CD4-positive, alpha-beta memory T cell (primary cell): ENCODE measurements around the gene SCAMP4. TPM values are rescaled to one million over a fixed set of nuclear protein-coding genes. Genes with fewer than 3 reads are reported as not detected.
A peak's percentile ranks its signal among the peaks of the same experiment; 100 is the strongest.
"Not testable (repeated sequence)": the region's sequence is repeated elsewhere in the genome, so short reads cannot be mapped to it uniquely, and the experiment has no call there.

Source experiments
- CTCF ChIA-PET: fragments of 350-600 bp; sonication (Branson Sonifier 250); formaldehyde crosslinking; loops from one replicate; lab custom pipeline; 2021; ENCODE audit warnings: inconsistent platforms; ENCODE audit not compliant: partially characterized antibody; lab: Charles Lee
- POLR2A ChIA-PET: fragments of 350-600 bp; sonication (Branson Sonifier 250); formaldehyde crosslinking; loops from one replicate; lab custom pipeline; 2021; ENCODE audit not compliant: partially characterized antibody; lab: Charles Lee
- DNase-seq, 5 donors: peaks; one replicate each; pipeline versions ENCODE4 v3.0.0 to v3.0.0-alpha.2; 2020 to 2022; ENCODE audit warnings: mixed read lengths in 1 of 5
- H3K27ac ChIP-seq: one replicate; pipeline ENCODE4 v1.7.0; 2013; ENCODE audit warnings: low read depth, low read length
- H3K27me3 ChIP-seq: 2 replicates; pipeline ENCODE4 v1.7.0; 2013; ENCODE audit warnings: mild to moderate bottlenecking, low read length, moderate library complexity; ENCODE audit not compliant: insufficient read depth
- H3K36me3 ChIP-seq: 2 replicates; pipeline ENCODE4 v1.7.0; 2013; ENCODE audit warnings: mild to moderate bottlenecking, low read length, moderate library complexity; ENCODE audit not compliant: insufficient read depth
- H3K4me1 ChIP-seq: 2 replicates; pipeline ENCODE4 v1.7.0; 2013; ENCODE audit warnings: mild to moderate bottlenecking, low read length, moderate library complexity; ENCODE audit not compliant: insufficient read depth
- H3K4me3 ChIP-seq, 2 donors: one replicate each; pipeline ENCODE4 v1.7.0; 2013; ENCODE audit warnings: low read length in 2 of 2, mild to moderate bottlenecking in 1 of 2
- H3K9me3 ChIP-seq, 2 donors: one replicate each; pipeline ENCODE4 v1.7.0; 2013; ENCODE audit warnings: low read length in 2 of 2, control low read depth in 1 of 2; ENCODE audit not compliant: control insufficient read depth in 1 of 2
- H3K27ac Mint-ChIP-seq, 7 donors: one replicate each; pipeline ENCODE4 v1.8.0; 2020 to 2021; ENCODE audit warnings: mixed read lengths in 7 of 7, mild to moderate bottlenecking in 6 of 7, inconsistent platforms in 3 of 7, moderate library complexity in 3 of 7
- H3K27me3 Mint-ChIP-seq, 2 donors: one replicate each; pipeline ENCODE4 v1.8.0; 2020 to 2021; ENCODE audit warnings: mixed read lengths in 2 of 2
- H3K36me3 Mint-ChIP-seq, 2 donors: one replicate each; pipeline ENCODE4 v1.8.0; 2020 to 2021; ENCODE audit warnings: mixed read lengths in 2 of 2, inconsistent platforms in 1 of 2, mild to moderate bottlenecking in 1 of 2
- H3K4me1 Mint-ChIP-seq, 4 donors: one replicate each; pipeline ENCODE4 v1.8.0; 2020 to 2021; ENCODE audit warnings: mixed read lengths in 4 of 4, mild to moderate bottlenecking in 1 of 4
- H3K4me3 Mint-ChIP-seq, 8 donors: one replicate each; pipeline ENCODE4 v1.8.0; 2020 to 2021; ENCODE audit warnings: mixed read lengths in 8 of 8, mild to moderate bottlenecking in 7 of 8, moderate library complexity in 6 of 8, inconsistent platforms in 3 of 8
- H3K9me3 Mint-ChIP-seq, 8 donors: one replicate each; pipeline ENCODE4 v1.8.0; 2020 to 2021; ENCODE audit warnings: mixed read lengths in 8 of 8, mild to moderate bottlenecking in 5 of 8, inconsistent platforms in 3 of 8, moderate library complexity in 1 of 8
- intact Hi-C: fragments of 100-400 bp; cut with micrococcal nuclease; formaldehyde crosslinking; loops from one replicate; pipeline ENCODE4 v1.15.1; 2023
- polyA plus RNA-seq, 2 donors: library from polyadenylated mRNA; unstranded; fragments of 300-500 nt; fragmentation: Illumina TruSeq; gene quantifications; one replicate each; pipeline ENCODE4 v1.2.3, GENCODE V29; 2021
- total RNA-seq, 2 experiments: library from RNA; stranded (reverse); gene quantifications; one replicate each; pipeline ENCODE4 v1.2.3, GENCODE V29; 2021

SCAMP4 gene
- total and polyA plus RNA-seq, 4 experiments from 2014 or later, result 9.8 to 29.1 (median 19.4) TPM

- H3K27me3 ChIP-seq, H3K27ac Mint-ChIP-seq, H3K9me3 Mint-ChIP-seq, H3K9me3 ChIP-seq, H3K4me3 Mint-ChIP-seq, intact Hi-C loops, H3K27ac ChIP-seq, H3K4me3 ChIP-seq, DNase-seq, H3K27me3 Mint-ChIP-seq, H3K36me3 ChIP-seq: not testable (repeated sequence)
- peaks cover 49% of the 10 kb centered on the region for H3K4me1 ChIP-seq
- ChIA-PET POLR2A (interaction anchor here (1.1 to 4.1 kb wide), 6 partner anchors 8 to 53 kb away, joined by 4 to 60 read pairs (median 26); partner anchors contain the start of genes ABHD17A and KLF16), CTCF (interaction anchor here (1.6 to 2.9 kb wide), 2 partner anchors 11 to 13 kb away, joined by 4 to 9 read pairs; no protein-coding TSS in a partner anchor)
- H3K36me3 Mint-ChIP-seq, result peaks cover 3 to 25% of the 10 kb centered on the region in 2 donors
- H3K4me1 Mint-ChIP-seq, result peaks cover 13 to 45% (median 23%) of the 10 kb centered on the region in 4 donors
These were observed 27.9 kb upstream of the SCAMP4 start for GRCh38 chr19:1877280-1877660.

DNA sequence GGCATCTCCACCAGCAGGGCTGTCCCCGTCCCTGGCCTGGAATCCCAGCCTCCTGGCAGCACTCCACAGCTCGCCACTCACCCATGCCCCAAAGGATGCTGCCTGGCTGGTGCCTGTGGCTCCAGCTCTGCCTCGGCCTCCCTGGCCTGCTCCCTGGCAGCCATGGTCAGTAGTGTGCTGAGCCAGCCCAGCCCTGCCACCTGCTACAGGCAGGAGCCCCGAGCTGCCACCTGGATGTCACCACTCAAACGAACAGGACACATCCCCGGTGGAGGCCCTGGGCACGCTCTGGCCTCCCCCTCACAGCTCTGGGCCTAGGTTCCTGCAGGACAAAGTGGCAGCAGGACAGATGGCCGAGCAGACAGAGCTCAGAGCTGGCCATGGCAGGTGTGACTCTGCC, 26.6 kb upstream of the SCAMP4 start:
- H3K27ac ChIP-seq, H3K27me3 Mint-ChIP-seq, H3K9me3 ChIP-seq, POLR2A ChIA-PET, H3K9me3 Mint-ChIP-seq, DNase-seq, H3K27me3 ChIP-seq, CTCF ChIA-PET, H3K4me3 ChIP-seq, H3K36me3 ChIP-seq, intact Hi-C loops: not testable (repeated sequence)
- H3K27ac Mint-ChIP-seq, result peak overlapping the region in 3 of 7 donors; percentile 36 to 48 (median 38)
- H3K36me3 Mint-ChIP-seq, result peaks cover 6 to 32% of the 10 kb centered on the region in 2 donors
- peaks cover 21 to 51% (median 36%) of the 10 kb centered on the region in 4 donors for H3K4me1 Mint-ChIP-seq
- H3K4me3 Mint-ChIP-seq, result peak overlapping the region in 2 of 8 donors; percentile 17 to 25
- H3K4me1 ChIP-seq, result peaks cover 48% of the 10 kb centered on the region

DNA sequence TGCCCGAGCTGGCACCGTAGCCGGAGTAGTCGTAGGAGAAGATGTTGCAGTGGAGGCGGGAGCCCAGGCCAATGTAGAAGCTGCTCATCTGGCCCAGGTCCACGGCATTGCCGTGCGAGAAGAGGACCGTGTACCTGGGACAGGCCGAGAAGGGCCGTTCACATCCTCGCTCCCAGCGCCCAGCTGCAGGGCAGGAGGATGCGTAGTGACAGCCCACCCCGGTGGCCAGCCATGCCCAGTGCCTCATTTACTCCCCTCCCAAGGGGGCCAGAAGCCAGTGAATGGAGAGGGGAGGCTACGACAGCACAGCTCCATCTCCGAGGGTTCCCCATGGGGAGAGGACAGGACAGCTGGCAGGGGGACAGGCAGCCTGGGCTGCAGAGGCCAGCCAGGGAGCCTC, 25.2 kb upstream of the SCAMP4 start:
- H3K27ac ChIP-seq, H3K27me3 Mint-ChIP-seq, DNase-seq, intact Hi-C loops, POLR2A ChIA-PET, H3K9me3 ChIP-seq, H3K9me3 Mint-ChIP-seq, H3K4me3 ChIP-seq, H3K36me3 ChIP-seq, H3K27me3 ChIP-seq: not testable (repeated sequence)
- CTCF ChIA-PET, result interaction anchor here (0.5 kb wide), 1 partner anchor 13 kb away, joined by 3 read pairs; no protein-coding TSS in a partner anchor
- peak overlapping the region in 1 of 8 donors; percentile 52 for H3K4me3 Mint-ChIP-seq
- H3K27ac Mint-ChIP-seq, result peak overlapping the region in 5 of 7 donors; percentile 22 to 70 (median 42)
- H3K4me1 ChIP-seq, result peaks cover 44% of the 10 kb centered on the region
- peaks cover 17 to 48% (median 36%) of the 10 kb centered on the region in 4 donors for H3K4me1 Mint-ChIP-seq
- peaks cover 3 to 35% of the 10 kb centered on the region in 2 donors for H3K36me3 Mint-ChIP-seq

GRCh38 chr19:1880611-1881392, 24.4 kb upstream of the SCAMP4 start:
- no peaks in the 10 kb centered on the region for H3K27me3 ChIP-seq
- ChIA-PET POLR2A (interaction anchor here (5.3 to 7.8 kb wide), 2 partner anchors 17 to 24 kb away, joined by 41 to 81 read pairs; no protein-coding TSS in a partner anchor), CTCF (interaction anchor here (0.6 kb wide), 1 partner anchor 50 kb away, joined by 3 read pairs; no protein-coding TSS in a partner anchor)
- DNase-seq, result no peak
- Mint-ChIP-seq H3K4me1 (peaks cover 14 to 43% (median 31%) of the 10 kb centered on the region in 4 donors), H3K9me3 (no peaks in the 10 kb centered on the region), H3K27me3 (peaks cover 0 to 3% of the 10 kb centered on the region in 2 donors), H3K4me3 (peak overlapping the region in 5 of 8 donors; percentile 16 to 54 (median 21)), H3K27ac (peak overlapping the region; percentile 32 to 70 (median 53)), H3K36me3 (peaks cover 3 to 30% of the 10 kb centered on the region in 2 donors)
- H3K4me3 ChIP-seq, result no peak overlapping the region
- peaks cover 48% of the 10 kb centered on the region for H3K4me1 ChIP-seq
- H3K9me3 ChIP-seq, result no peaks in the 10 kb centered on the region
- peak overlapping the region; percentile 43 for H3K27ac ChIP-seq
- peaks cover 7% of the 10 kb centered on the region for H3K36me3 ChIP-seq
- intact Hi-C loops, result no loop called here

GRCh38 chr19:1881393-1882088, 23.7 kb upstream of the SCAMP4 start:
- H3K27me3 Mint-ChIP-seq, H3K36me3 ChIP-seq, DNase-seq, H3K9me3 ChIP-seq, H3K27me3 ChIP-seq, H3K9me3 Mint-ChIP-seq: not testable (repeated sequence)
- Histone ChIP-seq H3K4me1 (peaks cover 44% of the 10 kb centered on the region), H3K4me3 (peak overlapping the region in 1 of 2 donors; percentile 69), H3K27ac (peak overlapping the region; percentile 95)
- Mint-ChIP-seq H3K27ac (peak overlapping the region; percentile 98 to 100 (median 99)), H3K4me1 (peaks cover 13 to 38% (median 28%) of the 10 kb centered on the region in 4 donors), H3K36me3 (peaks cover 3 to 25% of the 10 kb centered on the region in 2 donors), H3K4me3 (peak overlapping the region; percentile 98 to 100 (median 100))
- POLR2A ChIA-PET, result interaction anchor here (1.4 to 7.8 kb wide), 4 partner anchors 15 to 25 kb away, joined by 3 to 81 read pairs (median 34); no protein-coding TSS in a partner anchor
- CTCF ChIA-PET, result interaction anchor here (0.6 to 1.7 kb wide), 5 partner anchors 11 to 49 kb away, joined by 3 to 6 read pairs (median 3); no protein-coding TSS in a partner anchor
- intact Hi-C loops, result loop anchor here (2.0 kb wide), 1 partner anchor 33 kb away; the partner anchor contains the start of gene REXO1

DNA sequence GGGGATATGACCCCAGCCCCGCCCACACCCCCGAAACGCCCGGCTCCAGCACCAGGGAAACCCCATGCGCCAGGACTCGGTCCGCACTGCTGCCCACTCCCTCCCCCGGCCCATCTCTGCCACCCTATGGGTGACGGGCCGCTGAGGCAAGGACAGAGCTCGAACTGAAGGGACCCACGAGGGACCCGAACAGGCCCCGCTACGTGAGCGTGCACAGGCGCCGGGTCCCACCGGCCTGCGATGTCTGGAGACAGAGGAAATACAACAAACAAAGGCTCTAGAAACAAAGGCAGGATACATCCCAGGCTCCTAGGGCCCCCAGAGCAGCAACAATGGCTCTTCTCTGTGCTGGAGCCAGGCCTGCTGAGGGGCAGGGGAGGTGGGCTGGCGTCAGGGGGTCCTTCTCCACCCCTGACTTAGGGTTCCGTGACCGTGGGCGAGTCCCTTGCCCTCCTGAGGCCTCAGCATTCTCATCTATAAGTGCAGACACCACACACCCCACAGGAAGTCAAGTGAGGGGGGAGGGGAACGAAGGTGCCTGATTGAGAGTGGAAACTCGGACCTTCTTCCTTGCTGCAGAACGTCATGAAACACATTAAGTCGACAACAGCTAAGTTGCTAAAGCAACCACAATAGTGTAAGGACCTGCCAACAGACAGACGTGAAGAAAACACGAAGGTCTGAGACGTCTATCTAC, 23.0 kb upstream of the SCAMP4 start:
- Mint-ChIP-seq H3K27ac (peak overlapping the region; percentile 98 to 100 (median 99)), H3K9me3 (no peaks in the 10 kb centered on the region), H3K4me3 (peak overlapping the region; percentile 98 to 100 (median 100)), H3K4me1 (peaks cover 13 to 40% (median 28%) of the 10 kb centered on the region in 4 donors), H3K36me3 (peaks cover 3 to 23% of the 10 kb centered on the region in 2 donors), H3K27me3 (peaks cover 0 to 3% of the 10 kb centered on the region in 2 donors)
- POLR2A ChIA-PET, result interaction anchor here (0.7 to 7.8 kb wide), 9 partner anchors 11 to 201 kb away, joined by 3 to 81 read pairs (median 7); partner anchors contain the start of genes ADAT3, CSNK1G2 and SCAMP4
- Histone ChIP-seq H3K27me3 (no peaks in the 10 kb centered on the region), H3K4me1 (peaks cover 42% of the 10 kb centered on the region), H3K36me3 (peaks cover 7% of the 10 kb centered on the region), H3K4me3 (peak overlapping the region; percentile 69 to 93), H3K9me3 (no peaks in the 10 kb centered on the region), H3K27ac (peak overlapping the region; percentile 95)
- CTCF ChIA-PET, result interaction anchor here (0.6 to 1.7 kb wide), 5 partner anchors 10 to 29 kb away, joined by 3 to 6 read pairs (median 3); no protein-coding TSS in a partner anchor
- peak; percentile 82 to 95 (median 85) for DNase-seq
- intact Hi-C loops, result loop anchor here (2.0 kb wide), 1 partner anchor 33 kb away; the partner anchor contains the start of gene REXO1
